GM12878 (cell line): ENCODE data around the gene RNLS. TPM values are rescaled to one million over a fixed set of nuclear protein-coding genes. Genes with fewer than 3 reads are reported as not detected.

Experiments used
- ATAC-seq: fragments of 200-7000 bp; cut with Tn5 transposase; 3 replicates; pipeline ENCODE4 v1.9.1; 2020; ENCODE audit warnings: mild to moderate bottlenecking, moderate library complexity
- BruUV-seq: library from RNA; stranded (reverse); fragments of 400-500 nt; replicated peaks from 2 replicates; lab custom pipeline; 2021; lab: Mats Ljungman, UMichigan
- CTCF ChIA-PET: fragments of 300-600 bp; sonication (Branson Sonifier 250); formaldehyde crosslinking; extraction: SDS; loops from one replicate; lab custom pipeline; 2021; ENCODE audit warnings: inconsistent platforms; lab: Yijun Ruan, JAX
- POLR2A ChIA-PET: fragments of 350-600 bp; formaldehyde crosslinking; extraction: SDS; loops from one replicate; lab custom pipeline; 2021; ENCODE audit warnings: inconsistent platforms; lab: Charles Lee
- RAD21 ChIA-PET: fragments of 300-600 bp; sonication (Branson Sonifier 250); formaldehyde crosslinking; loops from one replicate; lab custom pipeline; 2023; ENCODE audit warnings: antibody characterized with exemption; ENCODE audit not compliant: unreplicated experiment; lab: Charles Lee
- SMC1A ChIA-PET: fragments of 300-600 bp; sonication (Branson Sonifier 250); formaldehyde crosslinking; loops from one replicate; lab custom pipeline; 2023; ENCODE audit not compliant: unreplicated experiment, uncharacterized antibody; lab: Charles Lee
- DNase-seq: peaks from one replicate; pipeline ENCODE4 v3.0.0-alpha.2; 2011; ENCODE audit warnings: low read depth, low spot score
- FAIRE-seq: peaks from 3 replicates; lab custom pipeline; 2011; peaks lifted over from hg19 to GRCh38; lab: Jason Lieb, UNC
- H2AFZ ChIP-seq: 2 replicates; pipeline ENCODE4 v1.6.0; 2011; ENCODE audit warnings: low read depth, low read length, control low read depth; ENCODE audit not compliant: control insufficient read depth
- H3K27ac ChIP-seq: 2 replicates; pipeline ENCODE4 v1.5.1; 2011; ENCODE audit warnings: control low read depth; ENCODE audit not compliant: control insufficient read depth, insufficient read depth
- H3K27me3 ChIP-seq, 2 experiments: replicated peaks in 1 of 2; 2 replicates each; pipeline versions ENCODE4 v1.6.0 to v1.6.1; 2011; ENCODE audit warnings: low read length in 1 of 2; ENCODE audit not compliant: control insufficient read depth in 2 of 2, insufficient read depth in 2 of 2
- H3K36me3 ChIP-seq, 2 experiments: 2 replicates each; pipeline ENCODE4 v1.5.1; 2011; ENCODE audit warnings: low read length in 1 of 2; ENCODE audit not compliant: control insufficient read depth in 2 of 2, insufficient read depth in 2 of 2
- H3K4me1 ChIP-seq: 2 replicates; pipeline ENCODE4 v1.6.1; 2011; ENCODE audit warnings: mild to moderate bottlenecking, low read length, moderate library complexity, mixed read lengths; ENCODE audit not compliant: control insufficient read depth, insufficient read depth
- H3K4me2 ChIP-seq: 2 replicates; pipeline ENCODE4 v1.6.0; 2011; ENCODE audit warnings: control low read depth; ENCODE audit not compliant: control insufficient read depth, insufficient read depth
- H3K4me3 ChIP-seq: fragments of 200-600 bp; sonication (generic); 2 replicates; pipeline ENCODE4 v1.5.1; 2016
- H3K79me2 ChIP-seq: 2 replicates; pipeline ENCODE4 v1.6.0; 2011; ENCODE audit warnings: low read length; ENCODE audit not compliant: control insufficient read depth, insufficient read depth
- H3K9ac ChIP-seq: 2 replicates; pipeline ENCODE4 v1.8.0; 2011; ENCODE audit warnings: low read length, control low read depth, mixed read lengths; ENCODE audit not compliant: control insufficient read depth, insufficient read depth
- H3K9me3 ChIP-seq: replicated peaks from 3 replicates; pipeline ENCODE4 v1.5.1; 2011; ENCODE audit warnings: mild to moderate bottlenecking, low read length; ENCODE audit not compliant: control insufficient read depth, insufficient read depth
- H4K20me1 ChIP-seq: 2 replicates; pipeline ENCODE4 v1.6.0; 2011; ENCODE audit not compliant: control insufficient read depth, insufficient read depth
- BMI1 ChIP-seq: fragments of 450-650 bp; IDR thresholded peaks from 2 replicates; pipeline ENCODE4 v1.6.1; 2016; ENCODE audit warnings: mild to moderate bottlenecking, moderate library complexity, borderline replicate concordance
- IRF4 ChIP-seq: IDR thresholded peaks from 2 replicates; pipeline ENCODE4 v1.6.1; 2011; ENCODE audit warnings: low read depth, low read length
- IRF5 ChIP-seq: fragments of 450-650 bp; IDR thresholded peaks from 2 replicates; pipeline ENCODE4 v1.6.1; 2017; ENCODE audit warnings: borderline replicate concordance
- JUNB ChIP-seq: IDR thresholded peaks from 2 replicates; pipeline ENCODE4 v1.6.1; 2016; ENCODE audit warnings: antibody characterized with exemption, mild to moderate bottlenecking
- NR2F1 ChIP-seq: fragments of 450-650 bp; conservative IDR thresholded peaks from 2 replicates; pipeline ENCODE4 v1.6.1; 2017; ENCODE audit warnings: mild to moderate bottlenecking
- POU2F2 ChIP-seq: IDR thresholded peaks from 3 replicates; pipeline ENCODE4 v1.6.1; 2011; ENCODE audit warnings: low read depth, mild to moderate bottlenecking, low read length, borderline replicate concordance
- SIN3A ChIP-seq: IDR thresholded peaks from 2 replicates; pipeline ENCODE4 v1.6.1; 2012; ENCODE audit warnings: low read depth, low read length, improper control_type of control experiment
- SMAD1 ChIP-seq: fragments of 450-650 bp; IDR thresholded peaks from 2 replicates; pipeline ENCODE4 v1.6.1; 2018; ENCODE audit warnings: mild to moderate bottlenecking, low read depth; ENCODE audit not compliant: partially characterized antibody
- SMARCA5 ChIP-seq: fragments of 450-650 bp; IDR thresholded peaks from 2 replicates; pipeline ENCODE4 v1.6.1; 2017; ENCODE audit warnings: mild to moderate bottlenecking
- SREBF2 ChIP-seq: IDR thresholded peaks from 2 replicates; pipeline ENCODE4 v1.6.1; 2012; ENCODE audit warnings: mild to moderate bottlenecking, low read length
- SRF ChIP-seq, 2 experiments: IDR thresholded peaks; 2 replicates each; pipeline ENCODE4 v1.6.1; 2011; ENCODE audit warnings: low read depth in 2 of 2, low read length in 2 of 2, mild to moderate bottlenecking in 1 of 2, moderate library complexity in 1 of 2
- STAT1 ChIP-seq: fragments of 450-650 bp; conservative IDR thresholded peaks from 2 replicates; pipeline ENCODE4 v1.6.1; 2014; ENCODE audit warnings: antibody characterized with exemption, mild to moderate bottlenecking
- YBX1 ChIP-seq: fragments of 450-650 bp; IDR thresholded peaks from 2 replicates; pipeline ENCODE4 v1.6.1; 2016; ENCODE audit warnings: antibody characterized with exemption
- WGBS: methylation state at CpG from one replicate; pipeline ENCODE4 v1.1.6; 2016; ENCODE audit warnings: low lambda C conversion rate; ENCODE audit not compliant: insufficient replicate concordance, insufficient coverage; ENCODE audit errors: missing lambda C conversion rate; 5-methylcytosine and 5-hydroxymethylcytosine counted together
- in situ Hi-C: fragments of 300-500 bp; cut with MboI; formaldehyde crosslinking; loops from 9 replicates; pipeline ENCODE4 v1.14.3; 2018; ENCODE audit warnings: mixed read lengths
- intact Hi-C: fragments of 100-400 bp; cut with micrococcal nuclease; formaldehyde crosslinking; loops from one replicate; pipeline ENCODE4 v1.14.2; 2022; ENCODE audit not compliant: unreplicated experiment
- polyA plus RNA-seq, 11 experiments: library from polyadenylated mRNA; depleted of rRNA in 4 of 11; unstranded in 6 of 11; stranded (reverse) in 5 of 11; fragments of >200 nt; fragmentation: Nextera tagmentation in 4 of 11; fragmentation: Illumina TruSeq in 1 of 11; extraction: Ambion mirVana in 4 of 11; extraction: Trizol in 1 of 11; gene quantifications; 1 replicate in 1 of 11; 2 replicates in 10 of 11; pipeline versions ENCODE4 v1.2.1 to v1.2.3, GENCODE V29; 2011 to 2016; ENCODE audit warnings: inconsistent platforms in 2 of 11, missing spikeins in 2 of 11, low read depth in 1 of 11
- total RNA-seq, 4 experiments: library from RNA; depleted of rRNA in 3 of 4; stranded (reverse); fragments of >200 nt in 3 of 4; fragmentation: Illumina TruSeq in 1 of 4; extraction: Trizol in 1 of 4; gene quantifications; 2 replicates each; pipeline versions ENCODE4 v1.2.1 to v1.2.3, GENCODE V29; 2013 to 2021
- TF ChIP-seq, protein P1 (sequence below): IDR thresholded peaks from 2 replicates; pipeline ENCODE4 v1.6.1; 2011; ENCODE audit warnings: borderline replicate concordance, low read depth, mild to moderate bottlenecking, moderate library complexity, low read length; ENCODE audit not compliant: insufficient read depth, poor library complexity, severe bottlenecking

RNLS gene
- total and polyA plus RNA-seq, 10 of the 15 experiments (the other 5 are each of a cell fraction or from before 2014, with no cell fraction given) = 3.4 to 6.7 (median 4.6) TPM

DNA sequence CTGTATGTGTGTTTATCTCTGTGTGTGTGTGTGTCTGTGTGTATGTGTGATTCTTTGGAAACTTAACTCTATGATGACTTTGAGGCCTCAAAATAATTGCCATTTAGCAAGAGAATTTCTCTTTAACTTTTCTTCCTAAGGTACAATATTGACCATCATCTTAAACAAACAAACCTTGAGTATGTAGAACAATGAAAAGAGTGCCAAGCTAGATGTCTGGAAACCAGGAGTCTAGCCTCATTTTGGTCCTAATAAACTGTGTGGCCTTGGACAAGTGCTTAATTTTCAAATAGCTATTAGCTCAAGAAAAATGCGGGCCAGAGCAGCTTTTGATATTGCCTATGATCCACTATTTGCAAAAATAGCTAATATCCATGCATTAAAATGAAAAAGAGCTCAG, 119.3 kb downstream of the RNLS start:
- CTCF ChIA-PET = interaction anchor here (0.8 to 1.5 kb wide), 2 partner anchors 14 to 16 kb away, joined by 3 to 4 read pairs; no protein-coding TSS in a partner anchor
- Histone ChIP-seq H3K4me3 (no peak overlapping the region), H3K9me3 (no peaks in the 10 kb centered on the region), H3K27ac (no peak overlapping the region), H3K9ac (no peak overlapping the region), H2AFZ (no peak overlapping the region), H3K36me3 (no peaks in the 10 kb centered on the region), H3K27me3 (no peaks in the 10 kb centered on the region), H4K20me1 (no peaks in the 10 kb centered on the region), H3K4me2 (no peak overlapping the region), H3K4me1 (no peaks in the 10 kb centered on the region)
- SMC1A ChIA-PET = no interaction called here
- ATAC-seq (no peak), DNase-seq (no peak), FAIRE-seq (no peak)
- intact Hi-C loops = no loop called here
- 91% methylated on average over 1 of the region's 1 CpG for WGBS
- no TSS peak for BruUV-seq
- POLR2A ChIA-PET = no interaction called here
- RAD21 ChIA-PET = no interaction called here
- in situ Hi-C loops = no loop called here
- no peak for TF ChIP-seq YBX1
- no peak for TF ChIP-seq STAT1
- no peak for TF ChIP-seq POU2F2
- no peak for TF ChIP-seq BMI1
- no peak for TF ChIP-seq SREBF2
- no peak for TF ChIP-seq NR2F1
- TF ChIP-seq SRF (IDR thresholded peaks at IDR 0.05; ENCODE audit: low read depth in 2 of 2, low read length in 2 of 2) = no peak
- TF ChIP-seq, protein P1, sequence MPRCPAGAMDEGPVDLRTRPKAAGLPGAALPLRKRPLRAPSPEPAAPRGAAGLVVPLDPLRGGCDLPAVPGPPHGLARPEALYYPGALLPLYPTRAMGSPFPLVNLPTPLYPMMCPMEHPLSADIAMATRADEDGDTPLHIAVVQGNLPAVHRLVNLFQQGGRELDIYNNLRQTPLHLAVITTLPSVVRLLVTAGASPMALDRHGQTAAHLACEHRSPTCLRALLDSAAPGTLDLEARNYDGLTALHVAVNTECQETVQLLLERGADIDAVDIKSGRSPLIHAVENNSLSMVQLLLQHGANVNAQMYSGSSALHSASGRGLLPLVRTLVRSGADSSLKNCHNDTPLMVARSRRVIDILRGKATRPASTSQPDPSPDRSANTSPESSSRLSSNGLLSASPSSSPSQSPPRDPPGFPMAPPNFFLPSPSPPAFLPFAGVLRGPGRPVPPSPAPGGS = no peak
- no peak for TF ChIP-seq IRF4
- TF ChIP-seq SMARCA5 = no peak
- TF ChIP-seq JUNB = no peak
- no peak for TF ChIP-seq SIN3A
- TF ChIP-seq SMAD1 = no peak
- TF ChIP-seq IRF5 = no peak
- TF ChIP-seq, all 136 proteins: peak for 0
- H3K79me2 ChIP-seq = no peaks in the 10 kb centered on the region
